ENCODE measurements around the gene KCNG3.

Gene KCNG3

DNA sequence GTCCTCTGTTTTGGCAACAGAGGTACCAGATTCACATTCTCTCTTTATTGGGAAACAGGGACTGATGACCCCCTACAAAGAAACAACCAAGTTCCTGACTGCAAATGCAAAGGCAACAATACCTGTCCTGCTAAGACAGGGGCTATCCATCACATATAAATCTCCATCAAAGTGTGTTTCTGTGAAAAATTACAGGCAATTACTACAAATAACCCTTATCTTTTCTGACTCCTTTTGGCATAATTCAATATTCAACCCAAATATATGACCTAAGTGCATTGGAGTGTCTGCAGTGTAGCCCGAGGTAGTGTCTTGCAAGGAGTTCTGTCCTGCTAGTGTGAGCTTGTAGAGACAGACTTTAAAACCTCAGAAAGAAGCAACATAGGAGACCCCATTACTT lies 35.4 kb downstream of the KCNG3 start:
- no peak overlapping the region for H3K4me3 ChIP-seq
- TF ChIP-seq Cebpa-rat (IDR thresholded peaks at IDR 0.05): no peak

GRCh38 chr2:42457011-42457410 lies 36.8 kb downstream of the KCNG3 start:
- no peak overlapping the region for H3K4me3 ChIP-seq
- no peak overlapping the region for H3K9ac ChIP-seq
- no peaks in the 10 kb centered on the region for H3K27me3 ChIP-seq
- no peaks in the 10 kb centered on the region for H3K4me1 ChIP-seq
- H3K36me3 ChIP-seq: no peaks in the 10 kb centered on the region
- H3K4me2 ChIP-seq: no peak overlapping the region
- TF ChIP-seq Cebpa-rat (IDR thresholded peaks at IDR 0.05): no peak
- no peaks in the 10 kb centered on the region for H4K20me1 ChIP-seq
- no peak overlapping the region for H3K27ac ChIP-seq
- no peaks in the 10 kb centered on the region for H3K9me3 ChIP-seq (replicated peaks in 1 of 11)

More for the DNA sequence above, 35.4 kb downstream of the KCNG3 start:
- H4K20me1 ChIP-seq: no peaks in the 10 kb centered on the region
- no peaks in the 10 kb centered on the region for H3K27me3 ChIP-seq
- H3K9me3 ChIP-seq (replicated peaks in 1 of 11): no peaks in the 10 kb centered on the region
- no peak overlapping the region for H3K4me2 ChIP-seq
- H3K36me3 ChIP-seq: no peaks in the 10 kb centered on the region
- no peak overlapping the region for H3K9ac ChIP-seq
- H3K4me1 ChIP-seq: no peaks in the 10 kb centered on the region
- no peak overlapping the region for H3K27ac ChIP-seq

DNA sequence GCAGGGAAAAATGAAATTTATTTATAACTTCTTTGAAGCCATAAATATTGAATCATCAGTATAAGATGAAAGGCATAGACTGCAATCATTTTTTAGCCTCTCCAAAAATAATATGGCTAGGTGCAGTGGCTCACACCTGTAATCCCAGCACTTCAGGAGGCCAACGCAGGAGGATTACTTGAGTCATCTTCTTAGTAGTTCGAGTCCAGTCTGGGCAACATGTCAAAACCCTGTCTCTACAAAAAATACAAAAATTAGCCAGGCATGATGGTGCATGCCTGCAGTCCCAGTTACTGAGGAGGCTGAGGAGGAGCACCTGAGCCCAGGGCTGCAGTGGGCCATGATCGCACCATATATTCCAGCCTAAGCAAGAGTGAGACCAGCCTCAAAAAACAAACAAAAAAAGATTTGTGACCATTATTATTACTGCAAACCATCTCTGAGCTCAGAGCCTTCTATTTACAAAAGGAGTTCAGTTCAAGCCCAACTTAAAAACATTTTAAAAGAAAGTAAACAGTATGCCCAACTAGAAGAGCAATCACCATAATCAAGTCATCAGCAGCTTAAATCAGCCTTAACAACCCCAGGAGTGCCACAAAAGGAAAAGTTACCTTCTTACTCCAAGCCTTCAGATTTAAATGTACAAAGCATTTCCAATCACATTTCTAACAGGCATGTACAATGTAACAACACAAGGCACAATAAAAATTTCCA lies 37.5 kb downstream of the KCNG3 start:
- TF ChIP-seq Cebpa-rat (IDR thresholded peaks at IDR 0.05): no peak
- Histone ChIP-seq H3K4me2 (no peak overlapping the region), H4K20me1 (no peaks in the 10 kb centered on the region), H3K4me3 (no peak overlapping the region), H3K27ac (no peak overlapping the region), H3K36me3 (no peaks in the 10 kb centered on the region), H3K9me3 (replicated peaks in 1 of 11) (no peaks in the 10 kb centered on the region), H3K27me3 (no peaks in the 10 kb centered on the region), H3K4me1 (no peaks in the 10 kb centered on the region), H3K9ac (no peak overlapping the region)

DNA sequence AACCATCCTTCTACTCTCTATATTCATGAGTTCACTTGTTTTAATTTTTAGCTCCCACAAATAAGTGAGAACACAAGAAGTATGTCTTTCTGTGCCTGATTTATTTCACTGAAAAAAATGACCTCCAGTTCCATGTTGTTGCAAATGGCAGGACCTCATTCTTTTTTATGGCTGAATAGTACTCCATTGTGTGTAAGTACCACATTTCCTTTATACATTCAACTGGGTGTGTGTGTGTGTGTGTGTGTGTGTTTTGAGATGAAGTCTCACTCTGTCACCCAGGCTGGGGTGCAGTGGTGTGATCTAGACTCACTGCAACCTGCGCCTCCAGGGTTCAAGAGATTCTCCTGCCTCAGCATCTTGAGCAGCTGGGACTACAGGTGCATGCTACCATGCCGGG lies 41.2 kb downstream of the KCNG3 start:
- H4K20me1 ChIP-seq: no peaks in the 10 kb centered on the region
- H3K9me3 ChIP-seq (replicated peaks in 1 of 11): no peaks in the 10 kb centered on the region
- no peak overlapping the region for H3K4me3 ChIP-seq
- H3K27me3 ChIP-seq: no peaks in the 10 kb centered on the region
- H3K4me1 ChIP-seq: no peaks in the 10 kb centered on the region
- no peak overlapping the region for H3K4me2 ChIP-seq
- no peak overlapping the region for H3K27ac ChIP-seq
- H3K9ac ChIP-seq: no peak overlapping the region
- no peaks in the 10 kb centered on the region for H3K36me3 ChIP-seq
- TF ChIP-seq Cebpa-rat (IDR thresholded peaks at IDR 0.05): no peak

DNA sequence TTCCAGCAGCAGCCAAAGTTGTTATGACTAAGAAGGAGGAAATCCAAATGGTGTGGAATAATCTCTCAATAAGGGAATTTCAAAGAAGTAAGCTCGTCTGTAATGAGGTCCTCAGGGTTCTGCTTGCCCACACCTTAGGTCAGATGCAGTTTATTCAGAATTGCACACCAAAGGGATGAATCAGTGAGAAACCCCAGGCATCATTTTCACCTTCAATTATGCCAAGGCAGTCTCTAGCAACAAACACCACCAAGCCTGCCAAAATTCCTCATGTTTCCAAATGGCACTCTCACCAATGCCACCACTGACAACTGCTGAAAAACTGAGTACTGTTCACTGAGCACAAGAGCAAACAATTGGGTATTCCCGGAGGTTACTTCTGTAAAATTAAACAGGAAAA lies 43.6 kb downstream of the KCNG3 start:
- no peak for TF ChIP-seq Cebpa-rat (IDR thresholded peaks at IDR 0.05)
- no peaks in the 10 kb centered on the region for H4K20me1 ChIP-seq
- no peak overlapping the region for H3K27ac ChIP-seq
- no peaks in the 10 kb centered on the region for H3K36me3 ChIP-seq
- H3K9me3 ChIP-seq (replicated peaks in 1 of 11): no peaks in the 10 kb centered on the region
- H3K27me3 ChIP-seq: no peaks in the 10 kb centered on the region
- no peak overlapping the region for H3K4me3 ChIP-seq
- no peak overlapping the region for H3K4me2 ChIP-seq
- no peaks in the 10 kb centered on the region for H3K4me1 ChIP-seq
- H3K9ac ChIP-seq: no peak overlapping the region

DNA sequence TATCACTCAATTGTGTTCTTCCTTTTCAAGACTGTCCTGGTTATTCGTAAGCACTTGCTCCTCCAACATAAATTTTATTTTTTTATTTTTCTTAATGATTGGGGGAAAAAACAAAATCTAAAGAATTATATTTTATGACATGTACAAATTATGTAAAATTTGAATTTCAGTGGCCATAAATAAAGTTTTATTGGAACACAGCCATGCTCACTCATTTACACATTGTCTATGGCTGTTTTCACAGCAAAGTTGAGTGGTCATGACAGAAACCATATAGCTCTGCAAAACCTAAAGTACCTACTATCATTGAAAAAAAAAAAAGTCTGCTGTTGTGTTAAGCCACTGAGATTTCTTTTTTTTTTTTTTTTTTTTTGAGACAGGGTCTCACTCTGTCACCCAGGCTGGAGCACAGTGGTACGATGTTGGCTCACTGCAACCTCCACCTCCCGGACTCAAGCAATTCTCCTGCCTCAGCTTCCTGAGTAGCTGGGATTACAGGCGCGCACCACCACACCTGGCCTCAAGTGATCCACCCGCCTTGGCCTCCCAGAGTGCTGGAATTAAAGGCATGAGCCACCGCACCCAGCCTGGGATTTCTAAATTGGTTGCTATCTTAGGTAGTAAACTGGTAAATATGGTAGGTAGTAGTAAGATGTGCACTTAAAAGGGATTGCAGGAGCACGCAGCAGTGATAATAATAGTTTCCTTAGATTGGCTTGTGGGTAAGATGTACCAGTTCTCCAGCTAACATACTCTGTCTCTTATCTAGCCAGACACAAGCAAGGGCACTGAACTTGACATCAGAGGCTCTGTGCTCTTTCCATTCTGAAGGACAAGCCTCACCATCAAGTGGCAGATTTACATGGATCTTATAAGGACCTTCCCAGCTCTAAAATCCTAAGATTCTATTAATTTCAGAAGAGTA lies 44.4 kb downstream of the KCNG3 start:
- Histone ChIP-seq H3K27ac (no peak overlapping the region), H3K4me1 (no peaks in the 10 kb centered on the region), H3K9ac (no peak overlapping the region), H3K9me3 (replicated peaks in 1 of 11) (no peaks in the 10 kb centered on the region), H3K27me3 (no peaks in the 10 kb centered on the region), H4K20me1 (no peaks in the 10 kb centered on the region), H3K4me2 (no peak overlapping the region), H3K4me3 (no peak overlapping the region), H3K36me3 (no peaks in the 10 kb centered on the region)
- TF ChIP-seq Cebpa-rat (IDR thresholded peaks at IDR 0.05): no peak

DNA sequence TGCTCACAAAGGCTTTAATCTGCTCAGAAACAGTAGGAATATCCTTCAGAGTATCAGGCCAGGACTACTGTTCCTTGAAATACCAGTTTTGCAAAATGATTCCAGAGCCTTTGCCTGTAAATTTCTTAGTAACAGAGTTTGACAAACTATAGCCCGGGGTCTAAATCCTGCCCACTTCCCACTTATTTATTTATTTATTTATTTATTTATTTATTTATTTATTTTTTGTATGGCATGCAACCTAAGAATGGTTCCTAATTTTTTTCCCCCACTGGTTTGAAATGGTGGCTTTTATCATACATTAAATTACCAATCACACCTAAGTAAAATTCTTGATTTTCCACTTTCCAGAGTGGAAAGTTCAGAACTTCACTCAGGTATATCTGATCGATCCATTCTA lies 45.6 kb downstream of the KCNG3 start:
- Histone ChIP-seq H4K20me1 (no peaks in the 10 kb centered on the region), H3K36me3 (no peaks in the 10 kb centered on the region), H3K27ac (no peak overlapping the region), H3K4me3 (no peak overlapping the region), H3K9me3 (replicated peaks in 1 of 11) (no peaks in the 10 kb centered on the region), H3K27me3 (no peaks in the 10 kb centered on the region), H3K9ac (no peak overlapping the region), H3K4me1 (no peaks in the 10 kb centered on the region), H3K4me2 (no peak overlapping the region)
- TF ChIP-seq Cebpa-rat (IDR thresholded peaks at IDR 0.05): no peak

- Histone ChIP-seq H4K20me1 (no peaks in the 10 kb centered on the region), H3K36me3 (no peaks in the 10 kb centered on the region), H3K4me3 (no peak overlapping the region), H3K9me3 (replicated peaks in 1 of 11) (no peaks in the 10 kb centered on the region), H3K9ac (no peak overlapping the region), H3K4me2 (no peak overlapping the region), H3K27ac (no peak overlapping the region), H3K4me1 (no peaks in the 10 kb centered on the region), H3K27me3 (no peaks in the 10 kb centered on the region)
- TF ChIP-seq Cebpa-rat (IDR thresholded peaks at IDR 0.05): no peak
Measured at GRCh38 chr2:42446503-42447271, 47.1 kb downstream of the KCNG3 start.

DNA sequence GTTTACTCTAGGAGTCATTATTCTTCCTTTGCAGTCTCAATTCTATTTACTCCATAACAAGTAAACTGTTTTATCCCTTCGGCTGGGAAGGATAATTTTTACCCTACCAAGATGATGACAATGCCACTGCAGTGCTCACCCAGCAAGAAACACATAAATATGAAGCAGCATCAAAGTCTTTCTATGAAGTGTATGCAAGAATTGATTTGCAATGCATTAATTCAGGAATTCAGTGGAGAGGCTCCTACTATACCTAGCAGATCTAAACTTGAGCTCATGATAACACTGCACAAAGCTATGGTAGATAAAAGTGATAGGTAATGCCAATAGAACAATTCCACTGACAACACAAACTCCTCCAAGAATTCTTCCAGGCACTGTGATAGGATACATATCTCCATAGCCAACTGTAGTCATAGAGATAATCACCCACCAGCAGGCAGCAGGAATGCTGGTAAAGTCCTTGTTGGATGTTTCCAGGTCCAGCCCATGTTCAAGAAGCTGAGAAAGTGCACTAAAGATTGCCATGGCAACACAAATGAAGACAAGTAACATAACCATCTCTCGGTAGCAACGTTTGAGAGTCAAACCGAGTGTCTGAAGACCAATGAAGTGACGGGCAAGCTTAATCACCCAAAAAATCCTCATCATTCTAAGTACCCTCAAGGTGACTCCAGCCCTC lies 49.9 kb downstream of the KCNG3 start:
- Histone ChIP-seq H3K36me3 (no peaks in the 10 kb centered on the region), H3K9me3 (replicated peaks in 1 of 11) (no peaks in the 10 kb centered on the region), H3K4me3 (no peak overlapping the region), H3K27me3 (no peaks in the 10 kb centered on the region), H4K20me1 (no peaks in the 10 kb centered on the region), H3K9ac (no peak overlapping the region), H3K4me1 (no peaks in the 10 kb centered on the region), H3K4me2 (no peak overlapping the region), H3K27ac (no peak overlapping the region)
- TF ChIP-seq Cebpa-rat (IDR thresholded peaks at IDR 0.05): no peak
